Measurements from ENCODE around the gene NCAPD3.

Gene NCAPD3

DNA sequence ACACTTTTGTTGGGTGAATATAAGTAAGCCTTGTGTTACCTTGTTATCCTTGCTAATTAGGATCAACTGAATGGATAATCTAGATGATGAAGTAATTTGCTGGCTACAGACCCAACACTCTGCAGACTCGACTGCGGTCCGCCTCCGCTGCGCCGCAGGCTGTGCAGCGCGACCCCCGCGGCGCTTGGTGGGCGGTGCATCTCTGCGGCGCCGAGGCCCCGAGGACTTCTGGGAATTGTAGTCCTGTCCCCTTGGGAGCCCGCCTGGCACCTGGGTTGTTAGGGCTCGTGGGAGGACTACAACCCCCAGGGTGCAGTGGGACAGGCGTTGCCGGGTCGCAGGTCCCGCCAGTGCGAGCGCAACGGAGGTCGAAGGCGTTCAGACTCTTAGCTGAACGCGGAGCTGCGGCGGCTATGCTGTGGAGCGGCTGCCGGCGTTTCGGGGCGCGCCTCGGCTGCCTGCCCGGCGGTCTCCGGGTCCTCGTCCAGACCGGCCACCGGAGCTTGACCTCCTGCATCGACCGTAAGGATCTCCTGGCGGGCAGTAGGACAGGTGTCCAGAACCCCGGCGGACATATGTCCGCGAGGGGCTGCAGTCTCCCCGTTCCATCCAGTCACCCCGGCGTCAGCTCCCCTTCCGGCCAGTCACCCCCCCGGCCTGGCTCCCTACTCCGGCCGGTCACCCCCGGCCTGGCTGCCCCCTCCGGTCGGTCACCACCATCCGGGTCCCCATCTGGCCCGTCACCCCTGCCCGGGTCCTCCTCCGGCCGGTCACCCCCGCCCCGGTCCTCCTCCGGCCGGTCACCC, 29.6 kb upstream of the NCAPD3 start, which contains the start of the genes ACAD8 and THYN1:
Gene ACAD8, plus strand, starts transcription at position 381 of the 806 bp plus-strand sequence. Its CDS starts 33 bp downstream, at position 414.
Gene THYN1, minus strand, starts transcription at position 165 of the 806 bp plus-strand sequence. CDS start 470 bp downstream, outside the sequence.
- DNase-seq (ENCODE audit: low read depth in 2 of 2) = peak; percentile 89

DNA sequence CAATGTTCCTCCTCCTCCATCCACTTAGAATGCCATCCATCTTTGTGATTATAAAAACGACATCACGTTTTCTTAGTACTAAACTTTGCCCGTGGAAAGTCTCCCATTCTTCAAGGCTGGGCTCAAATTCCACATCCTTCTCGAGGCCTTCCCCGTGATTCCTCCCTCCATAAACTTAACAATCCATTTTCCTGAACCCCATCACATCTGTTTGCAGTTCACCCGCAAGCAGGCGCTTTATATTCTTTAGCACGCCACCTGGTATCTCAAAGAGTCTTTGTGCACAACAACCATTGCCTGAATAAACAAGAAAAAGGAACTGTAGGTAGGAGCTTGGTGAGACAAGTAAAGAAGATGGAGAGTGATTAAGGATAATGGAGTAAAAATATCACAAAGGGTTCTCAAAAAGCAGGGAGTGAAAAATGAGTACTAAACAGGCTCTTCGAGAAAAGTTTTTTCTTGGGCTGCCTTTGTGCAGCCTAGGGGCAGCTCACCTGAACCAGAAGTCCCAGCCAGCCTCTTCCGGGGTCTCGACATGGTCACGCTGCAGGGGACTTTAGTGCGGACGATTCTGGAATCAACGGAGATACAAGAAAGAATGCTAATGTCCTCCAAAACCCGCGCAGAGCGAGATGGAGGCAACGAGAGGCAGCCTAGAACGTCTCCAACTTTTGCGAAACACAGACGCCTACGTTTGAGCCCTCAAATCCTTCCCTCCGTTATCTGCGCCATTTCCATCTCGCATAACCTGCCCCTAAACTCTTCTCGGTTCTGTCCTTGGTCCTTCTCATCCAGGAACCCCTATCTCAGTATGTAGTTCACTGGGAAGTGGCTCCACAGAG, 28.8 kb upstream of the NCAPD3 start:
- no peak for DNase-seq (ENCODE audit: low read depth in 2 of 2)

- no peak for DNase-seq (ENCODE audit: low read depth in 2 of 2)
These were observed 26.9 kb upstream of the NCAPD3 start for GRCh38 chr11:134250675-134251074.

- DNase-seq (ENCODE audit: low read depth in 2 of 2) = no peak
These were observed 26.5 kb upstream of the NCAPD3 start for GRCh38 chr11:134250246-134250645.

DNA sequence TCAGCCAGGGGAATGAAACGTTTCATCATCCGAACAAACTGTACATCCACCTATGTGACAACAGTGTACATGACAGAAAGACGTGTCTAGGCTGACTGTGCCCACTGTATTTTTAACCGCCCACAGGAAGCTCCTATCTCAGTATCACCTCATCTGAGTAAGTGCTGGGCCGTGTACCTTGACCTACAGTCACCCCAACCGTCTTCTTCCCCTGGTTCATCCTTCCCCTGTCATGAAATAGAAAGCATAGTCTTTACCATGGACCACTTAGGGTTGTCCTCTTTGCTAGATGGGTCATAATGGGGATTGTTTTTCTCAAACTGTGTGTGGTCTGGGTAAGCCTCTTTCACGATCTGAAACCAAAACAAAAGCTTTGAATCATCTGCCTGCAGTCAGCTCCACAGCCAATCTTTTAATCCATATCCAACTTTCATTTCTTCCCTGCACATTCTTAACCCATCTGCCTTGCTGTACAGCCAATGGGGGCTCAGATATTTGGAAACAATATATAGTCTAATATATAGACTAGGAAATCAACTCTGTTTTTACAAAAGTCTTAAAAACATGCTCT, 25.2 kb upstream of the NCAPD3 start:
- DNase-seq (ENCODE audit: low read depth in 2 of 2) = no peak

- DNase-seq (ENCODE audit: low read depth in 2 of 2) = no peak
These were observed 22.9 kb upstream of the NCAPD3 start for GRCh38 chr11:134246678-134247077.

GRCh38 chr11:134246100-134246499, 22.3 kb upstream of the NCAPD3 start:
- DNase-seq (ENCODE audit: low read depth in 2 of 2) = no peak

DNA sequence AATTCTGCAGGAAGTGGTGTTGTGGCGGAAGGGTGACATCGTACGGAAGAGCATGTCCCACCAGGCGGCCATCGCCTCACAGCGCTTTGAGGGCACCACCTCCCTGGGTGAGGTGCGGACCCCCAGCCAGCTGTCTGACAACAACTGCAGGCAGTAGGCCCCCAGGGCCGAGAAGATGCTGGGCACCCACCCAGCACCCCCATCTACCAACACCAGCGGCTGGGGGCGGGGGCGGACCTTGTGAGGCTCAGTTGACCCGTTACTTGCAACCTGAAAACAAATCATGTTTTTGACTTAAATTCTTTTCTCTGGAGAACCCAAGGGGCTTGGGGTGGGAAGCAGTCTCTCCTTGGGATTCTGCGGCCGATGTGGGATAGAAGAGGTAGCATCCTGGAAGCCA, 21.7 kb upstream of the NCAPD3 start:
- DNase-seq (ENCODE audit: low read depth in 2 of 2) = no peak

DNA sequence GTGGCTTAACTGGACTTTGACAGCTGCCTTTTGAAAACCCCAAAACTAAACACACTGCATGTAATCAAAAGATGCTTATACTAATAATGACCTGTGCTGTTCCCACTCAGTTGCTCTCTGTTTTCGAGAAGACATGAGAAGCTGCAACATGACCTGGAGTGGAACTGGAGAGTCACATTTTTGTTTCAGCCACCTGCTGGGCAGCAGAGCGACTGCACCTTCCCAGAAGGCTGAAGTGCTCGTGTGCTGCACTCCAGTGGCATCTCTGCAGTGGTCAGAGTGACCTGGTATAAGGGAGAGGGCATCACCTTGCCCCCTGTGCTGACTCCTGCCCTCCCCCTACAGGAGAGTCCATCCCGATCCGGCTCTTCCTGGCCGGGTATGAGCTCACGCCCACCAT, 20.8 kb upstream of the NCAPD3 start:
- no peak for DNase-seq (ENCODE audit: low read depth in 2 of 2)

GRCh38 chr11:134243913-134244312, 20.1 kb upstream of the NCAPD3 start:
- DNase-seq (ENCODE audit: low read depth in 2 of 2) = no peak

- no peak for DNase-seq (ENCODE audit: low read depth in 2 of 2)
These were observed 18.6 kb upstream of the NCAPD3 start for GRCh38 chr11:134242376-134242775.

DNA sequence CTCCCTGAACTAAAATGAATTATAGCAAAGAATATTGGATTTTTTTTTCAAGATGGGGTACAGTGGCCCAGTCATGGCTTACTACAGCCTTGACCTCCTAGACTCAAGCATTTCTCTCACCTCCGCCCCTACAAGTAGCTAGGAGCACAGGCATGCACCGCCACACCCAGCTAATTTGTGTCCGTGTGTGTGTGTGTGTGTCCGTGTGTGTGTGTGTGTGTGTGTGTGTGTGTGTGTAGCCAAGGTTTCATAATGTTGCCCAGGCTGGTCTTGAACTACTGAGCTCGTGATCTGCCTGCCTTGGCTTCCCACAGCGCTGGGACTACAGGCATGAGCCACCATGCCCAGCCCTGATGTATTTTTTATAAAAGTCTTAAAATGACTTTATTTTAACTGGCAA, 16.8 kb upstream of the NCAPD3 start:
- no peak for DNase-seq (ENCODE audit: low read depth in 2 of 2)

DNA sequence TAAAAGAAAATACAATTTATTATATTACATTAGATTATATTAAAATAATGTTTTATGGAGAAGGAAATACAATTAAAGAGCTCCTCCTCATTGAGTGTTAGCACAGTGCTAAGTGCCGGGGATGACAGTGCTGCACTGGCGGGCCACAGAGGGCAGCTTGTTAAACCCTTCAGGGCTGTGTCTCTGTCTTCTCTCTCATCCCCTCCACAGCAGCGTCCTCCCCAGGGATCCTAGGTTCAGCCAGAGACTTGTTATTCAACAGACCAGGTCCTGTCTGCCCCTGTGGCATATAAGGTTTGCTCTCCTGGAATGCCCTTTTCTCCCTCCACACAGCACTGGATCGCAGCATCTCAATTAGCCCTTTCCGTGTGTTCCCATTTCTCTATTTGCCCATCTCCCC, 15.2 kb upstream of the NCAPD3 start:
- DNase-seq (ENCODE audit: low read depth in 2 of 2) = no peak

- no peak for DNase-seq (ENCODE audit: low read depth in 2 of 2)
These were observed 13.8 kb upstream of the NCAPD3 start for GRCh38 chr11:134237557-134237922.

DNA sequence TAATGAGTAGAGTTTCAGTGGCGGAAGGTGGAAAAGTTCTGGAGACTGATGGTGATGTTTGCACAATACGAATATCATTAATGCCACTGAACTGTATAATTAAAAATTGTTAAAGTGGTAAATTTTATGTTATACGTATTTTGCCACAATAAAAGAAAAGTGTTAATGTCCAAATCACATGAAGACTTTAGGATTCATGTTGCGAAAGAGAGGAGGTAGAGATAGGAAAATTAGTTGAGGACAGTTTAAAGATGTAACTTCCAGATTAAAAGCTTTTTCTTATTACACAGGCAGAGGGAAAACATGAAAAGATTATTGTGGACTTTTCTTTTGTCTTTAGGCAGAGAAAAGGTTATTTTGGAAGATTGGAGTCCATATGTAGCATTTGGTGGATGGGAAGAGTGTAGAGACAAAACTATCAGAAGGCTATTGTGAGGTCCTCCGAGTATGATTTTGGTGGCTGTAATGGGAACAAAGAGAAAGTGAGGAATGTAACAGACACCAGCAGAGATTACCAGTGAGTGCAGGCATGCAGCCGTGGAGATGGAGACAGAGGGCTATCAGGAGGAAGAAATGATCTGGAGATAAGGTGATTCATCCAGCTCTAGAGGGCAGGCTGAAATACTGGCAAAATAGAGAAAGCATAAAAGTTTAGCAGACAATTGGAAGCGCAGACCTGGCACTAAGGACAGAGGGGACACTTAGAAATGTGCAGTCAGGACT, 13.2 kb upstream of the NCAPD3 start:
- no peak for DNase-seq (ENCODE audit: low read depth in 2 of 2)

DNA sequence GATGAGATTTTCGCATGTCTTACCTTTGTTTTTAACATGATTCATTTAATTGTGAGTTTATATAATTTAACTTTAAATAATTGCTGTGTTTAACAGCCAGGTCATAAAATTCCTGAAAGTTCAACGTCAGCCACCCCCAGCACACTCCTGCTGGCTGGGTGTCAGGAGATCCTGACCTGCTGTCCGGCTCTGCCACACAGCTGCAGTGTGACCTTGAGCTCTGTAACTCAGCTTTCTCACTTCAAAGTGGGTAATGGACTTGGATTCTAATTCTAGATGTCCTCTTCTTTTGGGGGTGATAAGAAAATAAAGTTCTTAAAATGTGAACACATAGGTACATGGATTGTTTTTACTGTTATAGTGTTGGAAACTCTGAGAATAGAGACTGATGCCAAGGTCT, 11.6 kb upstream of the NCAPD3 start:
- no peak for DNase-seq (ENCODE audit: low read depth in 2 of 2)

DNA sequence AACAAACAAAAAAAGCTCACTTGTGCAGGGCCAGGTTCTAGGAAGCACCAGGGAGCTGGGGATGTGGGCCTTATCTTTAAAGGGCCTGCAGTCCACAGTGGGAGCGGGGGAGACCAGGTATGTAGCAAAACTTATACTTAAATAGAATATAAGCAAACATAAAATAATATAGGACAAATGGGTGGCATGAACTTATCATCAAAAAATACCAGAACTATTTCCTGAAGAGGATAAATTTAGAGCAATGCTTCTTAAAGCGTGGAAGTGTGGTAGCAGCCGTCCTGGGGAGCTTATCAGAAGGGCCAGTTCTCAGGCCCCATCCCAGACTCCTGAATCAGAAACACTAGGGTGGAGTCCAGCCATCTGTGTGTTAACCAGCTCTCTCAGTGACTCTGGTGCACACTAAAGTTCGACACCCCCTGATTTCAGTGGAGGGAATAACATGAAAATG, 10.0 kb upstream of the NCAPD3 start:
- no peak for DNase-seq (ENCODE audit: low read depth in 2 of 2)

DNA sequence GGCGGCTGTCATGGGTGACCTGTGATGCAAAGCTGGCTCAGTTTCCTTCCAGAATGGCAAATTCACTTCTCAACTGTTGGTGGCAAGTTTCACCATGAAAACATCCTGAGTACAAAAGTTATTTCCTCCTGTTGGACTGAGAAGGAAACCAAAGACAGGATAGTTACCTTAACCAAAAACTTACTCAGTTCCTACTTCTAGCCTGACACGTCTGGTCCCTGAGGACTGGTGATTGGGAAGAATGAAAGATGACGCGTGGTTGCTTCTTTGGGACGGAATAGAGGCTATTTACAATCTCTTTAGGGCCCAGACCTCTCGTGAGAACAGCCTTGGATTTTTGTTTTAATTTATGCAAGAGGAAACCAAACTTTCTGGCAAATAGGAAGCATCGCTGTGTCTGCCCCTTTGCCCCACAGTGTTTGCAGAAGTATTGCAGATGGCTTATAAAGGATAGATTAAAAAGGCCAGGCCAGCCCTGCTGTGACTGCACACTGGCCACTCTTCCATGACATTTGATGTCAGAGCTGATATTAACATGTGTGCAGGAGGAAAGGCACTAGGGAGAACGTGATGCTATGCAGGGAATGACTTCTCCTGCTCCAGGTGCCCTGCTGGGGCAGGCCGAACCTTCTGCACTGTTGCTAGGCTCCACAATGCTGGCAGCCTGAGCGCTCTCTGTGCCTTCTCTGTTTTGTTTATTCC, 8.3 kb upstream of the NCAPD3 start:
- DNase-seq (ENCODE audit: low read depth in 2 of 2) = no peak

DNA sequence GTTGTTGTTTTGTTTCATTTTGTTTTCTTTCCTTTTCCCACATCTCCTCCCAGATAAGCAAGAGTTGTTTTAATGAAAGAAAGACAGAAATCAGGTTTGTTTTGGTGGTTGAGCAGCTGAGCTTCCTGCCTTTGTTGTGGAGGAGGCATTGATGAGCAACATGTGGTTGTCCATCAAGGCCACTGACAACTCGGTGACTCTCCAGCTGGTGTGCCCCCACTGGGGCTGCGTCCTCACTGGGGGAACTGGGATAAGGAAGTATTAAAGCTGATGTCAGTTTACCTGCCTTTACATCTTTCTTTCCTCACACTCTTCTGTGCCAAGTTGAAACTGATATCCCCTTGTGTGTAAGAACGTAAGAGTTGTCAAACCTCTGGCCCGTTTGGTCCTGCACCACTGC, 6.6 kb upstream of the NCAPD3 start:
- no peak for DNase-seq (ENCODE audit: low read depth in 2 of 2)

DNA sequence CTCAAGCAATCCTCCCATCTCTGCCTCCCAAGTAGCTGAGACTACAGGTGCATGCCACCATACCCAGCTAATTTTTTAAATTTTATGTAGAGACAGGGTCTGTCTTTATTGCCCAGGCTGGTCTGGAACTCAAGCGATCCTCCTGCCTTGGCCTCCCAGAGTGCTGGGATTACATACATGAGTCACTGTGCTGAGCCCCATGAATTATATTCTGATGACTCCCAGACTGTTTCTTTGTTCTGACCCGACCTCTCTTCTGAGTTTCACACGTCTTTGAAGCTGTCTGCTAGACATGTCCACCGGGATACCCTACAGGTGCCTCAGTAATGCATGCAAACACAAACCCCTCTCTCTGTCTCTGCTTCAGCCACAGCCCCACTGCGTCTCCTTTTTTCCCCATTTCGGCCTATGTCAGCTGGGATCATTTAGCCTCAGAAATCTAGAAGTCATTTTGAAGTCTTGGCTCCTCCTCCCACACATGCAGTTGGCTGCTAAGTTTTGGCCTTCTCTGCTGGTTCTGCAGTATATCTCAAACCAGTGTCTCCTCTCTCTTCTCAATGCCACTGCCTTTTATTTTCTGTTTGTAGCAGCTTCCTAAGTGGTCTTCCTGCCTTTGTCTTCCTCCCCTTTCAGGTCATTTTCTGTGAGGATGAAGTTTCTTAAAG, 5.5 kb upstream of the NCAPD3 start:
- DNase-seq (ENCODE audit: low read depth in 2 of 2) = no peak

DNA sequence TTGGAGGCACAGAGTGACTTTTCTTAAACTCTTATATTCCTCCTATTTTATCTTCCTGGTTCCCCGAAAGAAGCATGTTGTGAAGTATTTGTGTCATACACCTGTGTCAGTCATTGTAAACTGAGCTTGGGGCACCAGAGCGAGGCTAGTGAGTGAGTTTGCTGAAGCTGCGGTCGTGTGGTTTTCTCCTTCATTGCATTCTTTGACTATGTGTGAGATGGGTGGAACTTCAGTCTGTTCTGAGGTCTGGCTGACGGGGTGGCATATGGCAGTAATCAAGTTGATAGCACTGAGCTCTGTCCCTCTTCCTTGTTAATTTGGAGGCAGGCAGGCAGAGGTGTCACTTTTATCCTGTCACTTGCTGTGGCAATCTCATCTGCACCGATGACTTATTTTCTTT, 4.9 kb upstream of the NCAPD3 start:
- DNase-seq (ENCODE audit: low read depth in 2 of 2) = no peak

Data from stimulated activated CD4-positive, alpha-beta T cell treated with anti-CD3 and anti-CD28 coated beads, Interleukin-1b, Interleukin-23, amount 100 ng/mL, for 1 hour (primary cell).